HepG2 (cell line): ENCODE data around the gene NAIF1. TPM values are rescaled to one million over a fixed set of nuclear protein-coding genes. Genes with fewer than 3 reads are reported as not detected.

Source experiments
- HIC2 ChIP-seq: sonication (generic); formaldehyde crosslinking; IDR thresholded peaks from 2 replicates; pipeline ENCODE4 v1.9.0; 2022; ENCODE audit warnings: low read depth, missing genetic modification reagents
- HMGXB4 ChIP-seq, 2 experiments: sonication (generic) in 1 of 2; formaldehyde crosslinking in 1 of 2; IDR thresholded peaks; 2 replicates each; pipeline versions ENCODE4 v1.4.0 to v1.6.1; 2018 to 2020; ENCODE audit warnings: missing genetic modification reagents in 2 of 2, borderline replicate concordance in 1 of 2, low read depth in 1 of 2, mild to moderate bottlenecking in 1 of 2, missing biosample characterization in 1 of 2
- KDM3A ChIP-seq: IDR thresholded peaks from 2 replicates; pipeline ENCODE4 v1.6.1; 2018; ENCODE audit warnings: low read depth, missing compliant biosample characterization
- MXD3 ChIP-seq: IDR thresholded peaks from 2 replicates; pipeline ENCODE4 v1.6.1; 2016; ENCODE audit warnings: mild to moderate bottlenecking, missing biosample characterization, missing genetic modification reagents
- RFX5 ChIP-seq: IDR thresholded peaks from 2 replicates; pipeline ENCODE4 v1.6.1; 2011; ENCODE audit warnings: low read depth, low read length, improper control_type of control experiment
- ZEB1 ChIP-seq: IDR thresholded peaks from 2 replicates; pipeline ENCODE4 v1.6.1; 2012; ENCODE audit warnings: mild to moderate bottlenecking, low read depth, inconsistent platforms; ENCODE audit not compliant: insufficient replicate concordance
- ZNF264 ChIP-seq: sonication (generic); formaldehyde crosslinking; IDR thresholded peaks from 2 replicates; pipeline ENCODE4 v1.4.0; 2020; ENCODE audit warnings: missing genetic modification reagents
- ZNF546 ChIP-seq: sonication (generic); formaldehyde crosslinking; conservative IDR thresholded peaks from 2 replicates; pipeline ENCODE4 v1.8.1; 2023; ENCODE audit warnings: mild to moderate bottlenecking, missing genetic modification reagents
- ZNF879 ChIP-seq: sonication (generic); formaldehyde crosslinking; IDR thresholded peaks from 2 replicates; pipeline ENCODE4 v1.8.1; 2023; ENCODE audit warnings: missing genetic modification reagents
- ZXDC ChIP-seq: sonication (generic); formaldehyde crosslinking; IDR thresholded peaks from 2 replicates; pipeline ENCODE4 v1.5.0; 2020; ENCODE audit warnings: mild to moderate bottlenecking, missing genetic modification reagents
- polyA plus RNA-seq, 8 experiments: library from polyadenylated mRNA; depleted of rRNA in 3 of 8; stranded (reverse) in 7 of 8; unstranded in 1 of 8; fragments of >200 nt; fragmentation: Illumina TruSeq in 4 of 8; extraction: Trizol in 4 of 8; gene quantifications; 2 replicates each; pipeline versions ENCODE4 v1.2.1 to v1.2.3, GENCODE V29; 2011 to 2016; ENCODE audit warnings: low read depth in 4 of 8, missing spikeins in 1 of 8, mixed read lengths in 1 of 8; ENCODE audit not compliant: insufficient read depth in 1 of 8
- total RNA-seq, 5 experiments: library from RNA; depleted of rRNA; stranded (reverse); fragments of >200 nt; fragmentation: Illumina TruSeq; extraction: Trizol; gene quantifications; 2 replicates each; pipeline ENCODE4 v1.2.3, GENCODE V29; 2016; ENCODE audit warnings: low read depth in 1 of 5

NAIF1 gene
- total and polyA plus RNA-seq, 2 of the 13 experiments (the other 11 are each of a cell fraction or from before 2014, with no cell fraction given) = 6.0 to 6.9 TPM

GRCh38 chr9:128067645-128068385 lies 695 bp upstream of the NAIF1 start, which contains the start of gene SLC25A25 (continued):
- 0 out of 4 replicates have a peak, but pooled peaks of 1 of the 2 experiments have one; percentile 36 for TF ChIP-seq HMGXB4 (CRISPR knock-in tag; IDR thresholded peaks at IDR 0.05; ENCODE audit: borderline replicate concordance in 1 of 2, low read depth in 1 of 2)
- TF ChIP-seq ZNF264 (CRISPR knock-in tag) = peak; percentile 9; the same call in 1 of the 2 replicates
- no peak for TF ChIP-seq ZXDC
- TF ChIP-seq MXD3 = no peak
- TF ChIP-seq KDM3A (CRISPR knock-in tag) = no peak
- TF ChIP-seq ZEB1 = no peak
- TF ChIP-seq ZNF546 (CRISPR knock-in tag) = 0 out of 2 replicates have a peak, but pooled peaks have one; percentile 61
- TF ChIP-seq HIC2 = no peak
- no peak for TF ChIP-seq ZNF879 (CRISPR knock-in tag)
- no peak for TF ChIP-seq RFX5
